Prostate gland (tissue), 2 donors: ENCODE data around the gene CORIN.

Source experiments
- POLR2A ChIP-seq: fragments of 450-650 bp; IDR thresholded peaks from one replicate; pipeline ENCODE4 v1.6.1; 2016; ENCODE audit warnings: antibody characterized with exemption, mild to moderate bottlenecking
- POLR2AphosphoS5 ChIP-seq: sonication (generic); formaldehyde crosslinking; IDR thresholded peaks from one replicate; pipeline ENCODE4 v1.6.1; 2017; ENCODE audit warnings: antibody characterized with exemption
- TF ChIP-seq, protein P1 (sequence below), 4 experiments: fragments of 200-600 bp in 2 of 4; fragments of 450-650 bp in 2 of 4; sonication (generic) in 2 of 4; IDR thresholded peaks; 1 replicate in 3 of 4; 2 replicates in 1 of 4; pipeline ENCODE4 v1.5.1; 2016 to 2019; ENCODE audit warnings: antibody characterized with exemption in 4 of 4, mild to moderate bottlenecking in 2 of 4, moderate library complexity in 2 of 4

DNA sequence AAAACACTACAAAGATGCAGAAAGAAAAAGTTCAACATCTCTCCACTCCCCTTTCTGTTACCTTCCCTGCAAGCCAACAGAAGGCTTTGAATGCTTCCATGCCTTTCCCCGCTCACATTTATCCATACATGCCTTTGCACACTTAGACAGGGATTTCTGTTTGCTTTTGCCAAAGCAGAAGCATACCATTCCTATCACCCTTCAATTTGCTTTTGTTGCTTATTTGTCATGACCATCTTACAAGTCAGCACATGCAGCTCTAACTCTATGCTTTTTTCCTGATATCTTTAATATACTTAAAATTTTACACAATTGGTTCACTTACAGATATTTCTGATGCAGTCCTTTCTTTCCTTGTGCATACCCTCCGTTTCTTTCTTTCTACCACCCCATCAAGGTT, 169.6 kb downstream of the CORIN start:
- TF ChIP-seq POLR2A (no peak), POLR2AphosphoS5 (no peak)
- TF ChIP-seq, protein P1, sequence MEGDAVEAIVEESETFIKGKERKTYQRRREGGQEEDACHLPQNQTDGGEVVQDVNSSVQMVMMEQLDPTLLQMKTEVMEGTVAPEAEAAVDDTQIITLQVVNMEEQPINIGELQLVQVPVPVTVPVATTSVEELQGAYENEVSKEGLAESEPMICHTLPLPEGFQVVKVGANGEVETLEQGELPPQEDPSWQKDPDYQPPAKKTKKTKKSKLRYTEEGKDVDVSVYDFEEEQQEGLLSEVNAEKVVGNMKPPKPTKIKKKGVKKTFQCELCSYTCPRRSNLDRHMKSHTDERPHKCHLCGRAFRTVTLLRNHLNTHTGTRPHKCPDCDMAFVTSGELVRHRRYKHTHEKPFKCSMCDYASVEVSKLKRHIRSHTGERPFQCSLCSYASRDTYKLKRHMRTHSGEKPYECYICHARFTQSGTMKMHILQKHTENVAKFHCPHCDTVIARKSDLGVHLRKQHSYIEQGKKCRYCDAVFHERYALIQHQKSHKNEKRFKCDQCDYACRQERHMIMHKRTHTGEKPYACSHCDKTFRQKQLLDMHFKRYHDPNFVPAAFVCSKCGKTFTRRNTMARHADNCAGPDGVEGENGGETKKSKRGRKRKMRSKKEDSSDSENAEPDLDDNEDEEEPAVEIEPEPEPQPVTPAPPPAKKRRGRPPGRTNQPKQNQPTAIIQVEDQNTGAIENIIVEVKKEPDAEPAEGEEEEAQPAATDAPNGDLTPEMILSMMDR (IDR thresholded peaks at IDR 0.05), result no peak
